Caco-2 (cell line): ENCODE data around the gene ETV6. TPM values are rescaled to one million over a fixed set of nuclear protein-coding genes. Genes with fewer than 3 reads are reported as not detected.
"Not testable (repeated sequence)": the region's sequence is repeated elsewhere in the genome, so short reads cannot be mapped to it uniquely, and the experiment has no call there.

Source experiments
- BruUV-seq: library from RNA; stranded (reverse); fragments of 400-500 nt; replicated peaks from 2 replicates; lab custom pipeline; 2021; lab: Mats Ljungman, UMichigan
- CTCF ChIA-PET: fragments of 300-600 bp; sonication (Branson Sonifier 250); formaldehyde crosslinking; loops from one replicate; lab custom pipeline; 2022; ENCODE audit warnings: antibody characterized with exemption; lab: Charles Lee
- POLR2A ChIA-PET: fragments of 300-600 bp; sonication (Branson Sonifier 250); formaldehyde crosslinking; loops from one replicate; lab custom pipeline; 2022; ENCODE audit warnings: antibody characterized with exemption; lab: Charles Lee
- DNase-seq, 2 experiments: peaks; one replicate each; pipeline versions ENCODE4 v3.0.0 to v3.0.0-alpha.2; 2020 to 2022
- H3K27me3 ChIP-seq: replicated peaks from 2 replicates; pipeline ENCODE4 v1.6.0; 2011; ENCODE audit warnings: low read length; ENCODE audit not compliant: control insufficient read depth, insufficient read depth
- H3K36me3 ChIP-seq: 2 replicates; pipeline ENCODE4 v1.5.1; 2011; ENCODE audit warnings: low read length; ENCODE audit not compliant: control insufficient read depth, insufficient read depth
- H3K4me1 ChIP-seq: fragments of 250-450 bp; sonication (Bioruptor Pico); 2 replicates; pipeline ENCODE4 v1.5.1; 2020; ENCODE audit warnings: mild to moderate bottlenecking
- H3K4me3 ChIP-seq: 2 replicates; pipeline ENCODE4 v1.5.1; 2011; ENCODE audit warnings: low read depth, mild to moderate bottlenecking, control low read depth, low read length
- H3K9me3 ChIP-seq: fragments of 250-450 bp; sonication (Bioruptor Pico); 2 replicates; pipeline ENCODE4 v1.5.1; 2020; ENCODE audit warnings: mild to moderate bottlenecking, moderate library complexity
- H3K27ac Mint-ChIP-seq: one replicate; pipeline ENCODE4 v1.8.0; 2022; ENCODE audit warnings: mixed read lengths; ENCODE audit not compliant: unreplicated experiment
- H3K27me3 Mint-ChIP-seq: one replicate; pipeline ENCODE4 v1.8.0; 2022; ENCODE audit warnings: mixed read lengths; ENCODE audit not compliant: insufficient read depth, unreplicated experiment
- H3K36me3 Mint-ChIP-seq: one replicate; pipeline ENCODE4 v1.8.0; 2022; ENCODE audit warnings: mild to moderate bottlenecking, mixed read lengths; ENCODE audit not compliant: insufficient read depth, unreplicated experiment
- H3K4me1 Mint-ChIP-seq: one replicate; pipeline ENCODE4 v1.8.0; 2022; ENCODE audit warnings: low read depth, mixed read lengths; ENCODE audit not compliant: unreplicated experiment
- H3K4me3 Mint-ChIP-seq: one replicate; pipeline ENCODE4 v1.8.0; 2022; ENCODE audit warnings: mild to moderate bottlenecking, moderate library complexity, mixed read lengths; ENCODE audit not compliant: unreplicated experiment
- H3K9me3 Mint-ChIP-seq: one replicate; pipeline ENCODE4 v1.8.0; 2022; ENCODE audit warnings: mixed read lengths; ENCODE audit not compliant: unreplicated experiment
- intact Hi-C: fragments of 100-400 bp; cut with micrococcal nuclease; formaldehyde crosslinking; loops from one replicate; pipeline ENCODE4 v1.10.0; 2022; ENCODE audit not compliant: unreplicated experiment
- total RNA-seq: library from RNA; stranded (reverse); gene quantifications from 2 replicates; pipeline ENCODE4 v1.2.3, GENCODE V29; 2022
- TF ChIP-seq, protein P1 (sequence below), 2 experiments: fragments of 200-600 bp in 1 of 2; IDR thresholded peaks; 1 replicate in 1 of 2; 2 replicates in 1 of 2; pipeline versions ENCODE4 v1.5.1 to v1.8.0; 2011 to 2022; ENCODE audit warnings: antibody characterized with exemption in 1 of 2, control low read depth in 1 of 2, inconsistent platforms in 1 of 2, low read depth in 1 of 2, low read length in 1 of 2, mild to moderate bottlenecking in 1 of 2, moderate library complexity in 1 of 2; ENCODE audit not compliant: insufficient read depth in 1 of 2, severe bottlenecking in 1 of 2, unreplicated experiment in 1 of 2

Gene ETV6
- total RNA-seq, 1 experiment from 2014 or later = 15.6 TPM

DNA sequence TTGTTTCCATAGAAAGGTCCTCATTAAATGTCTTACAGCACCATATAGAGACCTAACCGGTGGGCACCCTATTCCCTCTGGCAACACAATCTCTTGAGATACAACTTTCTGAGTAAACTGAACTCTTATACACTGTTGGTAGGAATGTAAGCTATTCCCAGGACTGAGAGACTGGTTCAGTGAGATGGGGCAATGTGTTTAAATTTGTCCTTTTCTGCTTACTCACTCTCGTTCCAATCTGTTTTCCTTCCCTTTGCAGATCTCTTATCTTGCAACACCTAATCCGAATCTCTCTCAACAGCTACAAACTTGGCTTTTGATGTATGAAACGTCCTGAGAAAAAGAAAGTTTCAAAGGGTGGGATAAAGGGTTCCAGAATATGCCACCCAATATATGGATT, 26.1 kb upstream of the ETV6 start:
- CTCF ChIA-PET = interaction anchor here (1.8 to 2.1 kb wide), 2 partner anchors 41 to 410 kb away, joined by 7 to 9 read pairs; no protein-coding TSS in a partner anchor
- DNase-seq = peak in 1 of 2 experiments; percentile 63

DNA sequence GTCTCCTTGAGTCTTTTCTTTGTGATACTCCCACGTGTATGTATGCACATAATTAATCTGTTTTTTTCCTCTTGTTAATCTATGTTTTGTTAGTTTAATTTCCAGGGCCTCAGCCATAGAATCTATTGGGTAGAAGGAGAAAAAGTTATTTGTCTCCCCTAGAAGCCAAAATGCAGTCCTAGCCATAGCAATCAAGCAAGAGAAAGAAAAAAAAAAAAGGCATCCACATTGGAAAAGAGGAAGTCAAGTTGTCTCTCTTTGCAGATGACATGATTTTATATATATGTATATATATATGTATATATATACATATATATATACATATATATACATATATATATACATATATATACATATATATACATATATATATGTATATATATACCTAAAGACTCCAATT, 25.4 kb upstream of the ETV6 start:
- Mint-ChIP-seq H3K27ac (peak overlapping the region; percentile 80), H3K9me3 (no peaks in the 10 kb centered on the region), H3K4me1 (peaks cover 26% of the 10 kb centered on the region), H3K4me3 (peak overlapping the region; percentile 39), H3K36me3 (no peaks in the 10 kb centered on the region), H3K27me3 (no peaks in the 10 kb centered on the region)
- Histone ChIP-seq H3K4me3 (no peak overlapping the region), H3K9me3 (no peaks in the 10 kb centered on the region), H3K4me1 (peaks cover 19% of the 10 kb centered on the region), H3K36me3 (no peaks in the 10 kb centered on the region), H3K27me3 (no peaks in the 10 kb centered on the region)
- BruUV-seq = no TSS peak
- intact Hi-C loops = loop anchor here (5.0 to 10.0 kb wide), 2 partner anchors 213 to 261 kb away; no protein-coding TSS in a partner anchor
- ChIA-PET POLR2A (no interaction called here), CTCF (interaction anchor here (1.8 to 2.1 kb wide), 2 partner anchors 42 to 409 kb away, joined by 7 to 9 read pairs; no protein-coding TSS in a partner anchor)
- TF ChIP-seq, protein P1, sequence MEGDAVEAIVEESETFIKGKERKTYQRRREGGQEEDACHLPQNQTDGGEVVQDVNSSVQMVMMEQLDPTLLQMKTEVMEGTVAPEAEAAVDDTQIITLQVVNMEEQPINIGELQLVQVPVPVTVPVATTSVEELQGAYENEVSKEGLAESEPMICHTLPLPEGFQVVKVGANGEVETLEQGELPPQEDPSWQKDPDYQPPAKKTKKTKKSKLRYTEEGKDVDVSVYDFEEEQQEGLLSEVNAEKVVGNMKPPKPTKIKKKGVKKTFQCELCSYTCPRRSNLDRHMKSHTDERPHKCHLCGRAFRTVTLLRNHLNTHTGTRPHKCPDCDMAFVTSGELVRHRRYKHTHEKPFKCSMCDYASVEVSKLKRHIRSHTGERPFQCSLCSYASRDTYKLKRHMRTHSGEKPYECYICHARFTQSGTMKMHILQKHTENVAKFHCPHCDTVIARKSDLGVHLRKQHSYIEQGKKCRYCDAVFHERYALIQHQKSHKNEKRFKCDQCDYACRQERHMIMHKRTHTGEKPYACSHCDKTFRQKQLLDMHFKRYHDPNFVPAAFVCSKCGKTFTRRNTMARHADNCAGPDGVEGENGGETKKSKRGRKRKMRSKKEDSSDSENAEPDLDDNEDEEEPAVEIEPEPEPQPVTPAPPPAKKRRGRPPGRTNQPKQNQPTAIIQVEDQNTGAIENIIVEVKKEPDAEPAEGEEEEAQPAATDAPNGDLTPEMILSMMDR (IDR thresholded peaks at IDR 0.05; ENCODE audit: insufficient read depth in 1 of 2, low read depth in 1 of 2, low read length in 1 of 2, severe bottlenecking in 1 of 2, unreplicated experiment in 1 of 2) = no peak
- no peak for DNase-seq

More for the DNA sequence above, 26.1 kb upstream of the ETV6 start:
- peaks cover 19% of the 10 kb centered on the region for H3K4me1 ChIP-seq
- H3K27me3 ChIP-seq = no peaks in the 10 kb centered on the region
- H3K4me3 ChIP-seq = no peak overlapping the region
- Mint-ChIP-seq H3K4me3 (peak overlapping the region; percentile 39), H3K36me3 (no peaks in the 10 kb centered on the region), H3K27ac (peak overlapping the region; percentile 80), H3K27me3 (no peaks in the 10 kb centered on the region), H3K9me3 (no peaks in the 10 kb centered on the region), H3K4me1 (peaks cover 26% of the 10 kb centered on the region)
- POLR2A ChIA-PET = interaction anchor here (0.6 kb wide), 1 partner anchor 16 kb away, joined by 3 read pairs; no protein-coding TSS in a partner anchor
- BruUV-seq = no TSS peak
- no peaks in the 10 kb centered on the region for H3K9me3 ChIP-seq
- TF ChIP-seq, protein P1 (IDR thresholded peaks at IDR 0.05; ENCODE audit: insufficient read depth in 1 of 2, low read depth in 1 of 2, low read length in 1 of 2, severe bottlenecking in 1 of 2, unreplicated experiment in 1 of 2) = no peak
- H3K36me3 ChIP-seq = no peaks in the 10 kb centered on the region
- intact Hi-C loops = loop anchor here (1.0 to 10.0 kb wide), 6 partner anchors 16 to 410 kb away; partner anchors contain the start of gene ETV6

DNA sequence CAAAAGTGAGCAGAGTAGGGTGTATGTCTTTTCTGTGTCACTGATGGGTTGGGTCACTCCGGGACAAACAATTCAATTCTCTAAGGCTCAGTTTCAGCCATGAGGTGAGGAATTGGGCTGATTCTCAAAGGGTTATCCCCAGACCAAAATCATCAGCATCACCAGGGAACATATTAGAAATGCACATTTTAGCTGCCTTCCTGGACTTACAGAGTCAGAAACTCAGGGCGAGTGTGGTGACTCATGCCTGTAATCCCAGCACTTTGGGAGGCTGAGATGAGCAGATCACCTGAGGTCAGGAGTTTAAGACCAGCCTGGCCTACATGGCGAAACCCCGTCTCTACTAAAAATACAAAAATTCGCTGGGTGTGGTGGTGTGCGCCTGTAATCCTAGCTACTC, 21.8 kb upstream of the ETV6 start:
- H3K4me1 Mint-ChIP-seq = peaks cover 15% of the 10 kb centered on the region
- DNase-seq, CTCF ChIA-PET, H3K27ac Mint-ChIP-seq, H3K4me3 ChIP-seq, BruUV-seq, H3K9me3 ChIP-seq, H3K9me3 Mint-ChIP-seq, H3K27me3 ChIP-seq, POLR2A ChIA-PET, H3K36me3 Mint-ChIP-seq, H3K36me3 ChIP-seq, H3K27me3 Mint-ChIP-seq, H3K4me3 Mint-ChIP-seq: not testable (repeated sequence)
- peaks cover 13% of the 10 kb centered on the region for H3K4me1 ChIP-seq
- intact Hi-C loops = loop anchor here (10.0 kb wide), 1 partner anchor 257 kb away; no protein-coding TSS in a partner anchor
